Effector memory CD4-positive, alpha-beta T cell (primary cell): ENCODE measurements around the gene DCLK3.
A peak's percentile ranks its signal among the peaks of the same experiment; 100 is the strongest.

Experiments used
- DNase-seq, 3 donors: peaks; one replicate each; pipeline ENCODE4 v3.0.0-alpha.2; 2020
- H3K27ac ChIP-seq: 2 replicates; pipeline ENCODE4 v1.7.0; 2013; ENCODE audit warnings: mild to moderate bottlenecking, low read length, moderate library complexity; ENCODE audit not compliant: insufficient read depth, poor library complexity, severe bottlenecking
- H3K27me3 ChIP-seq: replicated peaks from 2 replicates; pipeline ENCODE4 v1.7.0; 2013; ENCODE audit warnings: mild to moderate bottlenecking, low read length; ENCODE audit not compliant: insufficient read depth, control insufficient read depth, poor library complexity, severe bottlenecking
- H3K36me3 ChIP-seq: 2 replicates; pipeline ENCODE4 v1.7.0; 2013; ENCODE audit warnings: mild to moderate bottlenecking, low read length, moderate library complexity; ENCODE audit not compliant: control insufficient read depth, insufficient read depth
- H3K4me1 ChIP-seq: 2 replicates; pipeline ENCODE4 v1.7.0; 2013; ENCODE audit warnings: low read length, mild to moderate bottlenecking; ENCODE audit not compliant: control insufficient read depth, insufficient read depth, poor library complexity, severe bottlenecking
- H3K4me3 ChIP-seq: 2 replicates; pipeline ENCODE4 v1.7.0; 2013; ENCODE audit warnings: low read length, low read depth, mild to moderate bottlenecking; ENCODE audit not compliant: insufficient read depth, poor library complexity, severe bottlenecking
- H3K9me3 ChIP-seq: 2 replicates; pipeline ENCODE4 v1.7.0; 2013; ENCODE audit warnings: mild to moderate bottlenecking, low read length, moderate library complexity; ENCODE audit not compliant: control insufficient read depth

DCLK3 gene

GRCh38 chr3:36710606-36711005 is 53.7 kb downstream of the DCLK3 start:
- no peak for DNase-seq
- Histone ChIP-seq H3K4me1 (no peaks in the 10 kb centered on the region), H3K4me3 (no peak overlapping the region), H3K27me3 (no peaks in the 10 kb centered on the region), H3K36me3 (no peaks in the 10 kb centered on the region), H3K27ac (no peak overlapping the region), H3K9me3 (no peaks in the 10 kb centered on the region)

- H3K9me3 ChIP-seq: no peaks in the 10 kb centered on the region
- H3K36me3 ChIP-seq: no peaks in the 10 kb centered on the region
- no peaks in the 10 kb centered on the region for H3K27me3 ChIP-seq
- H3K4me1 ChIP-seq: no peaks in the 10 kb centered on the region
- H3K4me3 ChIP-seq: no peak overlapping the region
- DNase-seq: no peak
- no peak overlapping the region for H3K27ac ChIP-seq
Observed at GRCh38 chr3:36709826-36710365, 54.5 kb downstream of the DCLK3 start.

DNA sequence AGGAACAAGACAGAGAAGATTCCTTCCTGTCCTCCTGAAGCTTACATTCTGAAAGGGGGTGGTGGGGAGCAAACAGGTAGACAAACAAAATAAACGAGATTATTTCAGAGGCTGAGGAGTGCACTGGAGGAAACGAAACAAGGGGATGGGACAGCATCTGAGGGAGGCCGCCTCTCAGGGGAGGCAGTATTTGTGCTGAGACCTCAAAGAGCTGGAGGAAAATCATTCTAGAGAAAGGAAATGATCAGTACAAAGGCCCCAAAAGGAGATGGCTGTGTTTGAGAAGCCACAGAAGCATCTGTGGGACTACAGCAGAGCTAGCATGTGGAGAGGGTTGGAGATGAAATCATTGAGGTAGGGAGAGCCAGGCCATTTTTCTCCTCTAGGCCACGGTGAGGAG is 55.1 kb downstream of the DCLK3 start:
- Histone ChIP-seq H3K36me3 (no peaks in the 10 kb centered on the region), H3K27ac (no peak overlapping the region), H3K4me3 (no peak overlapping the region), H3K4me1 (no peaks in the 10 kb centered on the region), H3K9me3 (no peaks in the 10 kb centered on the region), H3K27me3 (no peaks in the 10 kb centered on the region)
- DNase-seq: no peak

GRCh38 chr3:36707623-36708409 is 56.5 kb downstream of the DCLK3 start:
- no peak overlapping the region for H3K27ac ChIP-seq
- no peaks in the 10 kb centered on the region for H3K4me1 ChIP-seq
- DNase-seq: no peak
- no peaks in the 10 kb centered on the region for H3K36me3 ChIP-seq
- H3K27me3 ChIP-seq: no peaks in the 10 kb centered on the region
- H3K9me3 ChIP-seq: no peaks in the 10 kb centered on the region
- H3K4me3 ChIP-seq: no peak overlapping the region

GRCh38 chr3:36705015-36705414 is 59.3 kb downstream of the DCLK3 start:
- Histone ChIP-seq H3K9me3 (no peaks in the 10 kb centered on the region), H3K4me3 (no peak overlapping the region), H3K4me1 (no peaks in the 10 kb centered on the region), H3K27me3 (no peaks in the 10 kb centered on the region), H3K27ac (no peak overlapping the region), H3K36me3 (no peaks in the 10 kb centered on the region)
- DNase-seq: no peak

DNA sequence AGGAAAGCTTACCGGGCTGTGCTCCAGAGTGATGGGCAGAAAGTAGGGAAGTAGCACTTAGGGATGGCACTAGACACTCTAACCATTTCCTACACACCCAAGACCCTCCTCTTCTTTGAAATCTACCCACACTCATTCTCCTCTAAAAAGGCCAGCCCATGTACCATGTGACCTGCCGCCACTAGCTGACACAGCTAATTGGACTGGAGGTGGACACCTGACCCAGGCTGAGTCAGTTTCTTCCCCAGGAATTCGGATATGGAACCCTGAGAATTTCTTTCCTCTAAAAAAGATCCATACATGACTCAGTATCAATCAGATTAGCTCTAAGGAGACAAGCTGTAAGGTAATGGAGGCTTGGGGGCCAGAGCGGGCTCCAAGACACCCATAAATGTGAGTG is 60.1 kb downstream of the DCLK3 start:
- Histone ChIP-seq H3K9me3 (no peaks in the 10 kb centered on the region), H3K4me3 (no peak overlapping the region), H3K4me1 (no peaks in the 10 kb centered on the region), H3K27me3 (no peaks in the 10 kb centered on the region), H3K36me3 (no peaks in the 10 kb centered on the region), H3K27ac (no peak overlapping the region)
- DNase-seq: no peak

- no peaks in the 10 kb centered on the region for H3K4me1 ChIP-seq
- no peaks in the 10 kb centered on the region for H3K27me3 ChIP-seq
- no peak overlapping the region for H3K4me3 ChIP-seq
- no peak overlapping the region for H3K27ac ChIP-seq
- H3K9me3 ChIP-seq: no peaks in the 10 kb centered on the region
- DNase-seq: no peak
- no peaks in the 10 kb centered on the region for H3K36me3 ChIP-seq
Observed at GRCh38 chr3:36701249-36701572, 63.1 kb downstream of the DCLK3 start.

- Histone ChIP-seq H3K36me3 (no peaks in the 10 kb centered on the region), H3K4me3 (no peak overlapping the region), H3K27me3 (no peaks in the 10 kb centered on the region), H3K27ac (no peak overlapping the region), H3K9me3 (no peaks in the 10 kb centered on the region), H3K4me1 (no peaks in the 10 kb centered on the region)
- peak in 1 of 3 donors; percentile 4 for DNase-seq
Observed at GRCh38 chr3:36700537-36701248, 63.7 kb downstream of the DCLK3 start.

- H3K27ac ChIP-seq: no peak overlapping the region
- H3K4me1 ChIP-seq: no peaks in the 10 kb centered on the region
- H3K4me3 ChIP-seq: no peak overlapping the region
- H3K36me3 ChIP-seq: no peaks in the 10 kb centered on the region
- no peak for DNase-seq
- no peaks in the 10 kb centered on the region for H3K9me3 ChIP-seq
- H3K27me3 ChIP-seq: no peaks in the 10 kb centered on the region
Observed at GRCh38 chr3:36698314-36698713, 66.0 kb downstream of the DCLK3 start.

- Histone ChIP-seq H3K4me3 (no peak overlapping the region), H3K9me3 (no peaks in the 10 kb centered on the region), H3K27ac (no peak overlapping the region), H3K36me3 (no peaks in the 10 kb centered on the region), H3K27me3 (no peaks in the 10 kb centered on the region), H3K4me1 (no peaks in the 10 kb centered on the region)
- DNase-seq: no peak
Observed at GRCh38 chr3:36697229-36698001, 66.9 kb downstream of the DCLK3 start.
